Mesodermal cell (in vitro differentiated cells): ENCODE data around the gene ROBO1.

Source experiments
- H3K27ac ChIP-seq: 2 replicates; pipeline ENCODE4 v1.7.0; 2013; ENCODE audit warnings: mild to moderate bottlenecking, low read depth, low read length, moderate library complexity; ENCODE audit not compliant: severe bottlenecking
- H3K36me3 ChIP-seq: 2 replicates; pipeline ENCODE4 v1.7.1; 2013; ENCODE audit warnings: mild to moderate bottlenecking, low read length, moderate library complexity; ENCODE audit not compliant: control insufficient read depth, insufficient read depth
- H3K4me1 ChIP-seq: one replicate; pipeline ENCODE4 v1.7.1; 2013; ENCODE audit warnings: mild to moderate bottlenecking, low read length; ENCODE audit not compliant: insufficient read depth, control insufficient read depth, poor library complexity, severe bottlenecking
- H3K4me3 ChIP-seq: 2 replicates; pipeline ENCODE4 v1.7.0; 2013; ENCODE audit warnings: low read length, control low read depth, mild to moderate bottlenecking; ENCODE audit not compliant: insufficient read depth, poor library complexity, severe bottlenecking; ENCODE audit errors: extremely low read depth
- H3K9me3 ChIP-seq: 2 replicates; pipeline ENCODE4 v1.7.1; 2013; ENCODE audit warnings: mild to moderate bottlenecking, low read length, moderate library complexity; ENCODE audit not compliant: control insufficient read depth
- WGBS, 2 experiments: methylation state at CpG; one replicate each; pipeline ENCODE4 v1.1.5; 2013; ENCODE audit warnings: missing lambda C conversion rate in 2 of 2; ENCODE audit not compliant: insufficient coverage in 2 of 2; 5-methylcytosine and 5-hydroxymethylcytosine counted together

Gene ROBO1

DNA sequence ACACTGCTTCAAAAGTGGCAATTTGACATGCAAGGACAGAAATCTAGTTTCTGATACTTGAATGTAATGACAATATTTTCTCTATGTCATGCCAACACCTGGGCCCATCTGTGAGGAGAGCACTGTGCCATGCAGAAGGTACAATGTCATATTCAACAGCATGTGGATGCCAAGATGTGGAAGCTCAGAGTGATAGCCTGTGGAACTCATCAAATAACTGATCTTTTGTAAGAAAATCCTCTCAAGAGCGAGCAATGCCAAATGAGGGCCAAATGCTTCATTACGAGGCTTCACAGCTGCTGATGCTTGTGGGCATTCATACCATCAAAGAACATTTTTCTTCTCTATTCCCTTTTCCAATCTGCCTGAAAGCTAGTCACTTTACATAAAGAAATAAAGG, 95.1 kb downstream of the ROBO1 start:
- Histone ChIP-seq H3K4me1 (no peaks in the 10 kb centered on the region), H3K27ac (no peak overlapping the region), H3K36me3 (no peaks in the 10 kb centered on the region), H3K9me3 (no peaks in the 10 kb centered on the region), H3K4me3 (no peak overlapping the region)
- WGBS, 2 experiments: 80 to 86% methylated on average over 1 of the region's 2 CpGs

DNA sequence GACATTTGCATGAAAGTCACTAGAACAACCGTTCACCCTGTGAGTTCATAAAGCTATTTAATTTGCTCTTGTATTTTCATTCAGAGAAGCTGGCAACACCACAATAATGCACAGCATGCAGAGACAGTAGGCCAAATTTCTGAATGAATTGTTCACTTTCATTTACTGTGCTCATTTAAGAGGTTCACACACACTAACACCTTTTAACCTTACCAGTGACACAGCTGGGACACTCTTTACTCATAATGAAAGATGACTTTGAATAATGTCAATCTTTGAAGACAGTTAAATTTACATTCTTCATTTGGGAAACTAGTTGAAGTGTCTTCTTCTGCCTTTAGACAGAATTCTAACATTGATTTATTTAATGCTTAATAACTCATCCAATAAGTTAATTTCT, 95.7 kb downstream of the ROBO1 start:
- Histone ChIP-seq H3K4me3 (no peak overlapping the region), H3K27ac (no peak overlapping the region), H3K4me1 (no peaks in the 10 kb centered on the region), H3K9me3 (no peaks in the 10 kb centered on the region), H3K36me3 (no peaks in the 10 kb centered on the region)
- WGBS, 2 experiments: no CpG with 5 or more reads among the region's 1 CpG

DNA sequence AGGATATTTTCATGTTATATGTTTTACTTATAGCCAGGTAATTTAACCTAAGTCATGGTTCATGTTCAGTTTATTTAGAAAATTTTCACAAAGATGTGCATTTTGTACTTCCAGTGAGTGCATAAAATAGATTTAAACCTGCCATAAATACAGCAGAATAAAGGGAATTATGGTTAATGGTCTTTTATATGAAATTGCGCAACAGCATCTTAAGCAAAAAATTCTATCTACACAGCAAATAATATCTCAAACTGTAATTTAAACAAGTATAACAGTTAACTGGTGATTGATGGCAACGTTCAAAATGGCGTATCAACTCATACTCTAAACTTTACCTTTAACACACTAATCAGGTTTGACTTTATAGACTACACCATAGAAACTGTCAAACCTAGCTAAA, 97.6 kb downstream of the ROBO1 start:
- Histone ChIP-seq H3K4me3 (no peak overlapping the region), H3K4me1 (no peaks in the 10 kb centered on the region), H3K36me3 (no peaks in the 10 kb centered on the region), H3K27ac (no peak overlapping the region), H3K9me3 (no peaks in the 10 kb centered on the region)
- 80% methylated on average over 2 of the region's 3 CpGs; no CpG with 5 or more reads in 1 of the 2 experiments for WGBS, 2 experiments

DNA sequence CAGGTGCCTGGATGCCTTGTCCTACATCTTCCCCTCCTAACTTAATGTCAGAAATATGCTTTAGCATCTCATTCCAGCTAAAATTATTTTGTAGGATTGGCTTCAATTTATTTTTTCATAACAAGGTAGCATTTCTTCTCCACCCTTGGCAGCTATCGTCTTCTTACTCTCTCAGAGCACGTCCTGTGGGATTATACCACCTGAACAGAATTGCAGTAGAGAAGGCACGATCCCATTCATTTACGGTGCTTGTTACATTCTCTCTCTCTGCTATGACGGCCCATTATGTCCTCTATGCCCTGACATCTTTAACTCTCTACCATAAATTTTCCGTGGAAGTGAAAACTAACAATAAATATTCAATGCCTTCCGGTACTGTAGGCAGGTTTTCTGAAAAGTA, 103.3 kb downstream of the ROBO1 start:
- Histone ChIP-seq H3K27ac (no peak overlapping the region), H3K4me3 (no peak overlapping the region), H3K4me1 (no peaks in the 10 kb centered on the region), H3K9me3 (no peaks in the 10 kb centered on the region), H3K36me3 (no peaks in the 10 kb centered on the region)
- 90 to 93% methylated on average over 5 of the region's 7 CpGs for WGBS, 2 experiments

DNA sequence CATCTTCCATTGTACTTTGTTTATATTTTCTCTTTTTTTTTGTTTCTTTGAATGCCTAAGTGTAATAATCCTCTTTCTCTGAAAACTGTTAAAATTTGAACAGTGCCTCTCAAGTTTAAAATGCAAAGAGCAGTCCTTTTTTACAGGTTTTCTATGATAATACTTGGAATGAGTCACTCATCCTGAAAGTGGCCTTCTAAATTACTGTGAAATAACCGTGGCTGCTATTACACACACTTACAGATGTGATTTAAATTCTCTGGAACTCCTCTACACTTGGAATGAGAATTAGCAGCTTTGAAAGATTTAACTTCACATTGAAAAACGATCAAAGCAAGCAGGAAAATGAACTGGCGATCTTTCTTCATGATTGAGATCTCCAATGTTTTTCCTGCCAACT, 105.9 kb downstream of the ROBO1 start:
- H3K4me3 ChIP-seq: no peak overlapping the region
- WGBS, 2 experiments: 92% methylated on average over 2 of the region's 3 CpGs; no CpG with 5 or more reads in 1 of the 2 experiments
- H3K27ac ChIP-seq: no peak overlapping the region
- H3K36me3 ChIP-seq: no peaks in the 10 kb centered on the region
- H3K9me3 ChIP-seq: no peaks in the 10 kb centered on the region
- no peaks in the 10 kb centered on the region for H3K4me1 ChIP-seq

DNA sequence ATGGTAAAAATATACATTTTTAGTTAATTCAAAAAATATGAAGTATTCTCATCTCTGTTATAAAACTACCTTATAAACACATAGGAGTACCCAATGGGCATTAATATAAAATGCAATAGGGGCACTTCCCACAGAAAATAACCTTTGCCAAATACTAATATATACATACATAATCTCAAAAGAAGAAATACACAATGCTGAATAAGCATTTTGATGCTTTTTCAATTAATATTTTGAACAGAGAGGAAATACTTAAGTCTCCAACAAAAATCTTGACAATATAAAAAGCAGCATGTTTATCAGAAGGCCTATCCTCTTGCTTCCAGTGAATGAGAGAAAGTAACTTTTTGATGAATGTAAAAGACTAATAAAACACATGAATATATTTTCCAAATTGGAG, 110.7 kb downstream of the ROBO1 start:
- Histone ChIP-seq H3K27ac (no peak overlapping the region), H3K36me3 (no peaks in the 10 kb centered on the region), H3K9me3 (no peaks in the 10 kb centered on the region), H3K4me3 (no peak overlapping the region), H3K4me1 (no peaks in the 10 kb centered on the region)

DNA sequence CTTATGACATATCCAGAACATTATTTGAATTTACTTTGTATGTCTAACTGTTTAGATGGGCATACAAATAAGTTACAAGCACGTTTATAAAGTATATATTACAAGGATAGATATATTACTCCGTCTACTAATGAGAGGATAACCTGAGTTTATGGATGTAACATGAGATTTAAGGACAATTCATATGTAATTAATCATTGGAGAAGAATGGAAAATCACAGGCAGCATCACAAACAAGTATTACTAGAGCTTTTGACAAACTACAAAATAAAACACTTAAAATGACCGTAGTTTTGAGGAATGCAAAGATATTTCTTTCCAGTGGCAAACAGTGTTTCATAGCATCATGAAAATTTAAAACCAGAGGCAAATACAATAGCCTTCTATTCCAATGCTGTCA, 113.8 kb downstream of the ROBO1 start:
- WGBS, 2 experiments: 80% methylated on average over 1 of the region's 3 CpGs; no CpG with 5 or more reads in 1 of the 2 experiments
- Histone ChIP-seq H3K36me3 (no peaks in the 10 kb centered on the region), H3K9me3 (no peaks in the 10 kb centered on the region), H3K4me3 (no peak overlapping the region), H3K27ac (no peak overlapping the region), H3K4me1 (no peaks in the 10 kb centered on the region)

DNA sequence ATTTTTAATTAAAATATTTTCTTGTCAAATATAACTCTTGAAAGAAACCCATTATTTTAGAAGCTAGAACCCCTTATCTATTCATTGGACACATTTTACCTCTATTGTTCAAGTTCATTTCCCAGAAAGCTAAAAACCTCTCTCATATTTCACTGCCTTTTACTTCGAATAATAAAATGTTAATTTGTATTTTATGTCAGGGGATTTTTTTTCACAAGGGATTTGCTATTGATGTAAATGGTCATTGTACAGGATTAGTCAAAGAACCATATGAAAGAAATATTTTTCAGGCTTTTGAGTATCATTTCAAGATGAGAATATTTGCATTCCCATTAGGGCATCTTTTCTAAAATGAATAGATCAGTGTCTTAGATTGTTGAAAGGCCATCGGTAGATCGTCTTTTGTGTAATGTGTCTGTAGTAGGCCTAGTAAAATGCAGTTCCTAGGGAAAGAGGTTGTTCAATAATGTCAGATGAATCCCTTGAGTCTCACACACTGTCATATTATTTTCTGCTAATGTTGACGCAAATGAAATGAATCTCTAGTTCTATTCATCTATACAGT, 114.5 kb downstream of the ROBO1 start:
- Histone ChIP-seq H3K36me3 (no peaks in the 10 kb centered on the region), H3K9me3 (no peaks in the 10 kb centered on the region), H3K4me3 (no peak overlapping the region), H3K4me1 (no peaks in the 10 kb centered on the region), H3K27ac (no peak overlapping the region)
- WGBS, 2 experiments: 100% methylated on average over 2 of the region's 4 CpGs

DNA sequence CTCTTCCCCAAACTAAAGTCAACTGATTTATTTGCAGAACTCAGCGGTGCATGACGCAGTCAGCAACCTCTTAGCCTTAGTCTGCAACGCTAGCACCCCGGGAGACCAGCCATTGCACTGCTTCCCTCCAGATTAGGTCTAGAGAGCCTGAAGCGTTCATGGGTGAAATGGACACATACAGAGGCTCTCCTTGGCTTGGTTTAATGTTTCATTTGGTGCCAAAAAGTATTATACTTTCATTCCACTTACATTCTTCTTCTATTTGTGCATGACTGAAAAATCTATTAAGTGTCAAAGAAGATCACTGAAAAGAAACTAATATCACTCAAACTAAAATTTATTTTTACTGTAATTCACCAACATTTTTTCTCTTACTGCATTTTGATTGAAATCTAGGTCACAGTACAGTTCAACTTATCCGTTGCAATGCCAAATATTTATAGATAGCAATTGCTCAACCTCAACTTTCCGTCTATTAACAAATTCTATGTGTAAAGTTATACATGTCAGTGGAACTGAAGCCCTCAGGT, 116.2 kb downstream of the ROBO1 start:
- no peaks in the 10 kb centered on the region for H3K36me3 ChIP-seq
- whole genome bisulfite sequencing, 2 experiments: 80 to 90% methylated on average over 4 to 5 of the region's 7 CpGs
- H3K27ac ChIP-seq: no peak overlapping the region
- H3K4me3 ChIP-seq: no peak overlapping the region
- no peaks in the 10 kb centered on the region for H3K9me3 ChIP-seq
- no peaks in the 10 kb centered on the region for H3K4me1 ChIP-seq

DNA sequence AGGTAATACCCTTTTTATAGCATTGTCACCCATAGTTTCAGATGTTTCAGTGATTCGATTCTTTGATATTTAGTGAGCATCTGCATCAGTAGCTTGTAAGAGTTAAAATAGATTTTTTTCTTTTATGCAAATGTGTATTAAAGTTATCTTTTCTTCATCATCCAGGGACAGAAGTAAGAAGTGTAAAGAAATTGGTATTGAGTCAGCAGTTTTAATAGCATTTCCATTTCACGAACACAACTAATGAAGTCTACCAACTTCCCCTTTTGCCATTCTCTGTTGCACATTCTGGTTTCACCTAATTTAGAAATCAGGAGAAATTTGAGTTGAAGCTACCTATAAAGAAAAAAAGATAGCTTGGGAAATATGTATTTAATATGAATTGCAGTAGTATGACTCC, 127.9 kb downstream of the ROBO1 start:
- no CpG with 5 or more reads among the region's 2 CpGs for WGBS, 2 experiments
- H3K27ac ChIP-seq: no peak overlapping the region
- H3K4me3 ChIP-seq: no peak overlapping the region
- H3K36me3 ChIP-seq: no peaks in the 10 kb centered on the region
- no peaks in the 10 kb centered on the region for H3K9me3 ChIP-seq
- no peaks in the 10 kb centered on the region for H3K4me1 ChIP-seq

DNA sequence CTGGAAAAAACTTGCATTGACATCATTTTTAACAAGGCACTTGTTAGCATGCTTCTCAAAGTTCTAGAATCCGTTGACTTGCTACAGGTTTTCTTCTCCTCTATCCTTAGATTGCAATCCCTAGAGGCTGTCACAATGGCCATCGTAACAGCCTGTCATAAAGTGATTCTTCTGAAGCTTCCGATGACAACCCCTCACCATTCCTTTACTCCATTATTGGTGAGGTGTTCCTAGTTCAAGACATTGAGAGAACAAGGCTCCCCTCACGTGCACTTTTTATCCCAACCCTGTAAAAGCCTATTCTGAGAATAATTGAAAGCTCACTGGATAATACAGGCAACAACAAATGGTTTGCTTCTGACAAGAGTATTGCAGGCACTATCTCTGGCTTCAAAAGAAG, 131.4 kb downstream of the ROBO1 start:
- no peaks in the 10 kb centered on the region for H3K9me3 ChIP-seq
- H3K4me3 ChIP-seq: no peak overlapping the region
- no peaks in the 10 kb centered on the region for H3K4me1 ChIP-seq
- H3K36me3 ChIP-seq: no peaks in the 10 kb centered on the region
- H3K27ac ChIP-seq: no peak overlapping the region
- WGBS, 2 experiments: 57 to 70% methylated on average over 1 to 2 of the region's 4 CpGs
